Prostate gland (tissue), 2 donors: Measurements from ENCODE around the gene HGFAC.

ENCODE experiments used
- POLR2A ChIP-seq: fragments of 450-650 bp; IDR thresholded peaks from one replicate; pipeline ENCODE4 v1.6.1; 2016; ENCODE audit warnings: antibody characterized with exemption, mild to moderate bottlenecking
- TF ChIP-seq, protein P1 (sequence below), 4 experiments: fragments of 200-600 bp in 2 of 4; fragments of 450-650 bp in 2 of 4; sonication (generic) in 2 of 4; IDR thresholded peaks; 1 replicate in 3 of 4; 2 replicates in 1 of 4; pipeline ENCODE4 v1.5.1; 2016 to 2019; ENCODE audit warnings: antibody characterized with exemption in 4 of 4, mild to moderate bottlenecking in 2 of 4, moderate library complexity in 2 of 4

DNA sequence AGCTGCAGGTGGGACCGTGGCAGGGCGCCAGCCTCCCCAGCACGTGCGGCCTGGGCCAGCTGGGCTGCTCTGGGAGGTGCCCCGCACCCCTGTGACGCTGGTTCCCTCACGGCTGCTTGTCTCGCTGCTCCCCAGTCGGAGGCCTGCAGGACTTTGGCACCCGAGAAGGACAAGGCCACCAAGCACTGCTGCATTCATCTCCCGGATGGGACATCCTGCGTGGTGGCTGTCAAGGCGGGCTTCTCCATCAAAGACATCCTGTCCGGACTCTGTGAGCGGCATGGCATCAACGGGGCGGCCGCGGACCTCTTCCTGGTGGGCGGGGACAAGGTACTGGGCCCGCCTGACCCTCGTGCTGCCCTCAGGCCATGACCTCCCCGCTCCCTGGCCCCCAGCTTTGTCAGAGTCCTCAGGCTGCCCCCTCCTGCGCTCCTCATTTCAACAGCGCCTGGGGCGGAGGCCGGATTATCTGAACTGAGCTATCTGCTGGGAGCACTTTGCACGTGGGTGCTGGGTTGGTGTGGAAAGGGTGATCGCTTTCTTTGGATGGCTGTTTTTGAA, 19.4 kb upstream of the HGFAC start:
- TF ChIP-seq, protein P1, sequence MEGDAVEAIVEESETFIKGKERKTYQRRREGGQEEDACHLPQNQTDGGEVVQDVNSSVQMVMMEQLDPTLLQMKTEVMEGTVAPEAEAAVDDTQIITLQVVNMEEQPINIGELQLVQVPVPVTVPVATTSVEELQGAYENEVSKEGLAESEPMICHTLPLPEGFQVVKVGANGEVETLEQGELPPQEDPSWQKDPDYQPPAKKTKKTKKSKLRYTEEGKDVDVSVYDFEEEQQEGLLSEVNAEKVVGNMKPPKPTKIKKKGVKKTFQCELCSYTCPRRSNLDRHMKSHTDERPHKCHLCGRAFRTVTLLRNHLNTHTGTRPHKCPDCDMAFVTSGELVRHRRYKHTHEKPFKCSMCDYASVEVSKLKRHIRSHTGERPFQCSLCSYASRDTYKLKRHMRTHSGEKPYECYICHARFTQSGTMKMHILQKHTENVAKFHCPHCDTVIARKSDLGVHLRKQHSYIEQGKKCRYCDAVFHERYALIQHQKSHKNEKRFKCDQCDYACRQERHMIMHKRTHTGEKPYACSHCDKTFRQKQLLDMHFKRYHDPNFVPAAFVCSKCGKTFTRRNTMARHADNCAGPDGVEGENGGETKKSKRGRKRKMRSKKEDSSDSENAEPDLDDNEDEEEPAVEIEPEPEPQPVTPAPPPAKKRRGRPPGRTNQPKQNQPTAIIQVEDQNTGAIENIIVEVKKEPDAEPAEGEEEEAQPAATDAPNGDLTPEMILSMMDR (IDR thresholded peaks at IDR 0.05), result no peak
- TF ChIP-seq POLR2A, result no peak
